GM12891 (cell line): ENCODE measurements around the gene RANGAP1. TPM values are rescaled to one million over a fixed set of nuclear protein-coding genes. Genes with fewer than 3 reads are reported as not detected.

ENCODE experiments used
- DNase-seq: peaks from one replicate; pipeline ENCODE4 v3.0.0; 2011; ENCODE audit warnings: low spot score; ENCODE audit not compliant: insufficient read length
- FAIRE-seq: peaks from 2 replicates; lab custom pipeline; 2011; peaks lifted over from hg19 to GRCh38; lab: Jason Lieb, UNC
- PAX5 ChIP-seq: IDR thresholded peaks from 2 replicates; pipeline ENCODE4 v1.6.1; 2011; ENCODE audit warnings: low read length, moderate library complexity, mild to moderate bottlenecking; ENCODE audit not compliant: insufficient read depth, severe bottlenecking
- POLR2A ChIP-seq: IDR thresholded peaks from 2 replicates; pipeline ENCODE4 v1.6.1; 2011; ENCODE audit warnings: low read depth, low read length, control low read depth
- POLR2AphosphoS5 ChIP-seq: IDR thresholded peaks from 2 replicates; pipeline ENCODE4 v1.6.1; 2011; ENCODE audit warnings: low read depth, low read length, control low read depth
- POU2F2 ChIP-seq: IDR thresholded peaks from 2 replicates; pipeline ENCODE4 v1.6.1; 2011; ENCODE audit warnings: low read depth, mild to moderate bottlenecking, control low read depth, low read length, moderate library complexity
- SPI1 ChIP-seq: IDR thresholded peaks from 2 replicates; pipeline ENCODE4 v1.6.1; 2011; ENCODE audit warnings: low read depth, low read length, control low read depth
- TAF1 ChIP-seq: IDR thresholded peaks from 2 replicates; pipeline ENCODE4 v1.6.1; 2011; ENCODE audit warnings: low read depth, low read length, control low read depth
- polyA plus RNA-seq: library from polyadenylated mRNA; unstranded; fragments of >200 nt; gene quantifications from one replicate; pipeline ENCODE4 v1.2.1, GENCODE V29; 2012; ENCODE audit warnings: low read depth, missing spikeins, inconsistent platforms; ENCODE audit not compliant: missing spikeins

The RANGAP1 gene
- polyA plus RNA-seq: 48.9 TPM

GRCh38 chr22:41285820-41286638 lies at the start of gene RANGAP1:
Gene RANGAP1 (minus strand): TSS chr22:41286187. CDS start chr22:41281044, 5,143 bp downstream.
- TF ChIP-seq TAF1 (peak; percentile 51; the same call in 1 of the 2 replicates), POU2F2 (no peak), POLR2AphosphoS5 (peak; percentile 84), POLR2A (peak; percentile 82), SPI1 (no peak), PAX5 (no peak)
- DNase-seq (peak; percentile 96), FAIRE-seq (peak; percentile 98)

GRCh38 chr22:41334951-41335635 lies 49.1 kb upstream of the RANGAP1 start:
- DNase-seq (no peak), FAIRE-seq (no peak)
- no peak for TF ChIP-seq TAF1
- no peak for TF ChIP-seq SPI1
- no peak for TF ChIP-seq PAX5
- TF ChIP-seq POU2F2: no peak
- no peak for TF ChIP-seq POLR2AphosphoS5
- TF ChIP-seq POLR2A: no peak

- TF ChIP-seq POU2F2 (no peak), POLR2AphosphoS5 (no peak), TAF1 (no peak), PAX5 (no peak), SPI1 (no peak), POLR2A (no peak)
- DNase-seq (no peak), FAIRE-seq (no peak)
Measured at GRCh38 chr22:41334215-41334614, 48.2 kb upstream of the RANGAP1 start.

GRCh38 chr22:41333806-41334205 lies 47.8 kb upstream of the RANGAP1 start:
- DNase-seq (no peak), FAIRE-seq (no peak)
- TF ChIP-seq POU2F2 (no peak), POLR2AphosphoS5 (no peak), POLR2A (no peak), SPI1 (no peak), PAX5 (no peak), TAF1 (no peak)

GRCh38 chr22:41332217-41332939 lies 46.4 kb upstream of the RANGAP1 start:
- no peak for DNase-seq
- FAIRE-seq: no peak
- no peak for TF ChIP-seq SPI1
- no peak for TF ChIP-seq PAX5
- no peak for TF ChIP-seq POLR2AphosphoS5
- no peak for TF ChIP-seq TAF1

GRCh38 chr22:41330169-41330568 lies 44.2 kb upstream of the RANGAP1 start:
- no peak for FAIRE-seq
- no peak for DNase-seq
- no peak for TF ChIP-seq POLR2AphosphoS5
- TF ChIP-seq PAX5: no peak
- no peak for TF ChIP-seq POU2F2
- no peak for TF ChIP-seq POLR2A
- TF ChIP-seq TAF1: no peak
- no peak for TF ChIP-seq SPI1

GRCh38 chr22:41327124-41327523 lies 41.1 kb upstream of the RANGAP1 start:
- no peak for FAIRE-seq
- TF ChIP-seq PAX5: no peak
- no peak for TF ChIP-seq TAF1
- TF ChIP-seq SPI1: no peak
- TF ChIP-seq POU2F2: no peak
- no peak for TF ChIP-seq POLR2A
- no peak for TF ChIP-seq POLR2AphosphoS5
- no peak for DNase-seq

GRCh38 chr22:41324821-41325528 lies 39.0 kb upstream of the RANGAP1 start:
- no peak for TF ChIP-seq POLR2A
- TF ChIP-seq POU2F2: no peak
- no peak for TF ChIP-seq TAF1
- TF ChIP-seq POLR2AphosphoS5: no peak
- no peak for TF ChIP-seq SPI1
- TF ChIP-seq PAX5: no peak
- DNase-seq (no peak), FAIRE-seq (no peak)
